SU-DHL-6 (cell line): ENCODE results near the gene EPM2AIP1.
"Not testable (repeated sequence)": the region's sequence is repeated elsewhere in the genome, so short reads cannot be mapped to it uniquely, and the experiment has no call there.

ENCODE experiments used
- EZH2phosphoT487 ChIP-seq: fragments of 200-600 bp; sonication (generic), shearing (Covaris generic); conservative IDR thresholded peaks from 2 replicates; pipeline ENCODE4 v1.6.1; 2018; ENCODE audit warnings: mild to moderate bottlenecking, antibody characterized with exemption, low read length, moderate library complexity, mixed read lengths
- TF ChIP-seq, protein P1 (sequence below): fragments of 200-600 bp; sonication (generic); IDR thresholded peaks from one replicate; pipeline ENCODE4 v1.5.1; 2017; ENCODE audit warnings: antibody characterized with exemption, mild to moderate bottlenecking, low read length, moderate library complexity; ENCODE audit not compliant: insufficient read depth, poor library complexity, severe bottlenecking

- TF ChIP-seq, protein P1, sequence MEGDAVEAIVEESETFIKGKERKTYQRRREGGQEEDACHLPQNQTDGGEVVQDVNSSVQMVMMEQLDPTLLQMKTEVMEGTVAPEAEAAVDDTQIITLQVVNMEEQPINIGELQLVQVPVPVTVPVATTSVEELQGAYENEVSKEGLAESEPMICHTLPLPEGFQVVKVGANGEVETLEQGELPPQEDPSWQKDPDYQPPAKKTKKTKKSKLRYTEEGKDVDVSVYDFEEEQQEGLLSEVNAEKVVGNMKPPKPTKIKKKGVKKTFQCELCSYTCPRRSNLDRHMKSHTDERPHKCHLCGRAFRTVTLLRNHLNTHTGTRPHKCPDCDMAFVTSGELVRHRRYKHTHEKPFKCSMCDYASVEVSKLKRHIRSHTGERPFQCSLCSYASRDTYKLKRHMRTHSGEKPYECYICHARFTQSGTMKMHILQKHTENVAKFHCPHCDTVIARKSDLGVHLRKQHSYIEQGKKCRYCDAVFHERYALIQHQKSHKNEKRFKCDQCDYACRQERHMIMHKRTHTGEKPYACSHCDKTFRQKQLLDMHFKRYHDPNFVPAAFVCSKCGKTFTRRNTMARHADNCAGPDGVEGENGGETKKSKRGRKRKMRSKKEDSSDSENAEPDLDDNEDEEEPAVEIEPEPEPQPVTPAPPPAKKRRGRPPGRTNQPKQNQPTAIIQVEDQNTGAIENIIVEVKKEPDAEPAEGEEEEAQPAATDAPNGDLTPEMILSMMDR = not testable (repeated sequence)
- not testable (repeated sequence) for TF ChIP-seq EZH2phosphoT487
Observed at GRCh38 chr3:36963008-36963407, 29.9 kb downstream of the EPM2AIP1 start.
